HCT116 (cell line): Measurements from ENCODE around the gene DNMT3L. TPM values are rescaled to one million over a fixed set of nuclear protein-coding genes. Genes with fewer than 3 reads are reported as not detected.
"Not testable (repeated sequence)": the region's sequence is repeated elsewhere in the genome, so short reads cannot be mapped to it uniquely, and the experiment has no call there.

Experiments
- ATAC-seq: fragments of 200-7000 bp; cut with Tn5 transposase; 2 replicates; pipeline ENCODE4 v1.9.1; 2020; ENCODE audit warnings: mild to moderate bottlenecking, moderate library complexity
- BruUV-seq: library from RNA; stranded (reverse); fragments of 400-500 nt; replicated peaks from 2 replicates; lab custom pipeline; 2021; lab: Mats Ljungman, UMichigan
- CTCF ChIA-PET: fragments of 300-600 bp; sonication (Branson Sonifier 250); formaldehyde crosslinking; loops from one replicate; lab custom pipeline; 2021; ENCODE audit warnings: antibody characterized with exemption; lab: Charles Lee
- POLR2A ChIA-PET: fragments of 300-600, 350-600 bp; sonication (Branson Sonifier 250); formaldehyde crosslinking; loops from one replicate; lab custom pipeline; 2021; ENCODE audit warnings: antibody characterized with exemption; lab: Charles Lee
- RAD21 ChIA-PET, 2 experiments: fragments of 300-600 bp; sonication (Branson Sonifier 250); formaldehyde crosslinking; loops; one replicate each; lab custom pipeline; 2023; ENCODE audit warnings: low total read pairs in 2 of 2; ENCODE audit not compliant: uncharacterized antibody in 2 of 2, unreplicated experiment in 2 of 2, low non-redundant PET in 1 of 2; lab: Charles Lee
- DNase-seq: peaks from one replicate; pipeline ENCODE4 v3.0.0-alpha.2; 2010; ENCODE audit warnings: low read depth, low spot score
- H2AFZ ChIP-seq: fragments of 200-600 bp; shearing (Covaris generic), sonication (generic); 2 replicates; pipeline ENCODE4 v1.6.1; 2017; ENCODE audit warnings: low read depth, mixed run types, mixed read lengths, antibody characterized with exemption, low read length; ENCODE audit not compliant: poor library complexity, severe bottlenecking
- H3K27ac ChIP-seq: 2 replicates; pipeline ENCODE4 v1.5.1; 2012; ENCODE audit warnings: low read depth, low read length
- H3K27me3 ChIP-seq: fragments of 200-600 bp; sonication (generic); 2 replicates; pipeline ENCODE4 v1.6.1; 2016; ENCODE audit warnings: mixed run types, low read length, mixed read lengths; ENCODE audit not compliant: insufficient read depth
- H3K36me3 ChIP-seq, 2 experiments: fragments of 200-500 bp in 1 of 2; fragments of 200-600 bp in 1 of 2; sonication (Bioruptor generic) in 1 of 2; sonication (generic) in 1 of 2; 2 replicates each; pipeline versions ENCODE4 v1.5.1 to v1.6.1; 2014 to 2016; ENCODE audit warnings: low read length in 2 of 2, inconsistent platforms in 1 of 2, mixed read lengths in 1 of 2, mixed run types in 1 of 2; ENCODE audit not compliant: insufficient read depth in 2 of 2, control insufficient read depth in 1 of 2
- H3K4me1 ChIP-seq, 2 experiments: fragments of 200-600 bp in 1 of 2; sonication (generic) in 1 of 2; 2 replicates each; pipeline versions ENCODE4 v1.5.1 to v1.6.1; 2012 to 2017; ENCODE audit warnings: low read length in 2 of 2, inconsistent platforms in 1 of 2, mild to moderate bottlenecking in 1 of 2, mixed read lengths in 1 of 2, mixed run types in 1 of 2, moderate library complexity in 1 of 2; ENCODE audit not compliant: insufficient read depth in 2 of 2, control insufficient read depth in 1 of 2
- H3K4me2 ChIP-seq: fragments of 200-600 bp; sonication (generic); 2 replicates; pipeline ENCODE4 v1.6.1; 2017; ENCODE audit warnings: mixed run types, low read length, mixed read lengths
- H3K4me3 ChIP-seq, 2 experiments: fragments of 200-600 bp in 1 of 2; sonication (generic) in 1 of 2; replicated peaks in 1 of 2; 2 replicates each; pipeline ENCODE4 v1.5.1; 2011 to 2016; ENCODE audit warnings: low read length in 2 of 2, control low read depth in 1 of 2, low read depth in 1 of 2, mild to moderate bottlenecking in 1 of 2, mixed read lengths in 1 of 2, mixed run types in 1 of 2
- H3K79me2 ChIP-seq: fragments of 200-600 bp; sonication (generic); 2 replicates; pipeline ENCODE4 v1.6.1; 2017; ENCODE audit warnings: mild to moderate bottlenecking, mixed run types, low read length, moderate library complexity, mixed read lengths; ENCODE audit not compliant: insufficient read depth
- H3K9ac ChIP-seq: fragments of 200-600 bp; sonication (generic); 2 replicates; pipeline ENCODE4 v1.6.1; 2016; ENCODE audit warnings: low read length, mixed read lengths
- H3K9me2 ChIP-seq: fragments of 200-600 bp; sonication (generic), shearing (Covaris generic); 2 replicates; pipeline ENCODE4 v1.6.1; 2017; ENCODE audit warnings: mixed run types, mild to moderate bottlenecking, moderate library complexity; ENCODE audit not compliant: insufficient read depth
- H3K9me3 ChIP-seq, 2 experiments: fragments of 200-500 bp in 1 of 2; fragments of 200-600 bp in 1 of 2; sonication (Bioruptor generic) in 1 of 2; sonication (generic) in 1 of 2; 2 replicates each; pipeline ENCODE4 v1.6.1; 2014 to 2017; ENCODE audit warnings: low read length in 2 of 2, mixed read lengths in 2 of 2, inconsistent platforms in 1 of 2, low read depth in 1 of 2, mild to moderate bottlenecking in 1 of 2, mixed run types in 1 of 2, moderate library complexity in 1 of 2; ENCODE audit not compliant: control insufficient read depth in 1 of 2, insufficient read depth in 1 of 2
- H4K20me1 ChIP-seq: fragments of 200-600 bp; sonication (generic), shearing (Covaris generic); 2 replicates; pipeline ENCODE4 v1.6.1; 2017; ENCODE audit warnings: mixed run types, mild to moderate bottlenecking, moderate library complexity; ENCODE audit not compliant: insufficient read depth
- ATF3 ChIP-seq: IDR thresholded peaks from 2 replicates; pipeline ENCODE4 v1.6.1; 2012
- CBX3 ChIP-seq: IDR thresholded peaks from 2 replicates; pipeline ENCODE4 v1.6.1; 2012; ENCODE audit warnings: low read depth
- ELF1 ChIP-seq: IDR thresholded peaks from 2 replicates; pipeline ENCODE4 v1.6.1; 2012; ENCODE audit warnings: low read depth, borderline replicate concordance
- EZH2phosphoT487 ChIP-seq: fragments of 200-600 bp; IDR thresholded peaks from 2 replicates; pipeline ENCODE4 v1.6.1; 2018; ENCODE audit warnings: antibody characterized with exemption, borderline replicate concordance
- JUND ChIP-seq: IDR thresholded peaks from 2 replicates; pipeline ENCODE4 v1.6.1; 2012
- MAX ChIP-seq: IDR thresholded peaks from 2 replicates; pipeline ENCODE4 v1.6.1; 2012
- POLR2AphosphoS5 ChIP-seq: IDR thresholded peaks from 2 replicates; pipeline ENCODE4 v1.6.1; 2011; ENCODE audit warnings: mild to moderate bottlenecking, low read depth, low read length, moderate library complexity
- REST ChIP-seq: IDR thresholded peaks from 2 replicates; pipeline ENCODE4 v1.6.1; 2012; ENCODE audit warnings: low read depth
- SIN3A ChIP-seq: IDR thresholded peaks from 2 replicates; pipeline ENCODE4 v1.6.1; 2012; ENCODE audit warnings: low read depth
- SP1 ChIP-seq: IDR thresholded peaks from 2 replicates; pipeline ENCODE4 v1.6.1; 2012; ENCODE audit warnings: low read depth
- YY1 ChIP-seq: IDR thresholded peaks from 2 replicates; pipeline ENCODE4 v1.6.1; 2011; ENCODE audit warnings: low read length, low read depth, moderate library complexity, mild to moderate bottlenecking; ENCODE audit not compliant: insufficient replicate concordance; ENCODE audit errors: extremely low read depth
- ZFX ChIP-seq: fragments of 450-650 bp; IDR thresholded peaks from 2 replicates; pipeline ENCODE4 v1.6.1; 2017
- ZNF274 ChIP-seq: fragments of 200-500 bp; sonication (Bioruptor generic); IDR thresholded peaks from 2 replicates; pipeline ENCODE4 v1.6.1; 2014; ENCODE audit warnings: mild to moderate bottlenecking, low read depth, low read length, inconsistent platforms
- intact Hi-C: fragments of 100-400 bp; cut with micrococcal nuclease; formaldehyde crosslinking; loops from 2 replicates; pipeline ENCODE4 v1.10.0; 2022
- total RNA-seq: library from RNA; stranded (reverse); gene quantifications from one replicate; pipeline ENCODE4 v1.2.1, GENCODE V29; 2021; ENCODE audit not compliant: unreplicated experiment

DNMT3L gene
- total RNA-seq, 1 experiment from 2014 or later: not detected

DNA sequence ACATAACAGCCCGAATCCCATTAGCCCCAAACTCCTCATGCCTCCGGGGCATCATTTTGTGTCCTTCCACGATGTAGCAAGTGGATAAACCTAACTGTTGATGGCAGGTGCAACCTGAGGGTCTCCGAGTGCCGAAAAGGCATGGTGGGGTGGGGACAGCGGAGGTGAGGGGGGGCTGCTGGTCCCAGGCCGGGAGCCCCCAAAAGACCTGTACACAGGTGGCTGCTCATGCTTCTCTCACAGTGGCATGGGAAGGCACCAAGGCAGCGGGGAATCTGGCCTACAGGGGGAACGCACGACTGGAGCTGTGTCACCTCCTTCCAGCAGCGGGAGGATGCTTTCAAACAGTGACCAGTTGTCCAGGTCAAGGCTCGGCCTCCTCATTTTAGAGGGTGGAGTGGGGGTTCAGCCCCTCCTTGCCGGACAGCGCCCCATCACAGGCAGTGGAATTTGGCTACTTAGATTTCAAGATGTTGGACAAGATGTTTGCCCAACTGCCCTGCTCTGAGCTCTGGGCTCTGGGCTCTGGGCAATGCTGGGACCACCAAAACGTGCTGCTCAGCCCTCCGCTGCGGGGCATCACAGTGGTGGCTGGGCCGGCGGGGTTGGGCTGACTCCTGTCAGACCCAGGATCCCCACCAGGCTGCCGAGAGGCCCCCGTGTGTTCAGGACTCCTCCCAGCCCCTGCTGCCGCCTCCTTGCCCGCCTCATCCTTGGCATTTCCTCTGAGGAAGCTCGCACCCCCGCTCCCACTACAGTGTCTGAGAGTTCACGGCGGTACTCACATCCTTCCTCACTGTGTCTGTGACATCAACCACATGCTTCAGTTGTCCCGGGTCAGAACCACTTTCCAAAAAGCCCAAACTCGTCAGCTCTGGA lies 7.6 kb downstream of the DNMT3L start:
- Histone ChIP-seq H3K79me2 (no peaks in the 10 kb centered on the region), H3K36me3 (no peaks in the 10 kb centered on the region), H3K9me2 (no peaks in the 10 kb centered on the region), H3K9me3 (no peaks in the 10 kb centered on the region), H3K4me2 (no peak overlapping the region), H2AFZ (no peak overlapping the region), H3K9ac (no peak overlapping the region), H3K4me3 (no peak overlapping the region), H3K27me3 (no peaks in the 10 kb centered on the region), H4K20me1 (no peaks in the 10 kb centered on the region), H3K27ac (no peak overlapping the region), H3K4me1 (no peaks in the 10 kb centered on the region)
- ATAC-seq (no peak), DNase-seq (no peak)
- POLR2A ChIA-PET: no interaction called here
- TF ChIP-seq POLR2AphosphoS5 (no peak), ZFX (no peak), ELF1 (no peak), JUND (no peak), SIN3A (no peak), EZH2phosphoT487 (no peak), REST (no peak), ATF3 (no peak), MAX (no peak), YY1 (no peak), CBX3 (no peak), SP1 (no peak), ZNF274 (no peak)
- BruUV-seq: no TSS peak
- RAD21 ChIA-PET: no interaction called here
- intact Hi-C loops: no loop called here
- CTCF ChIA-PET: no interaction called here

DNA sequence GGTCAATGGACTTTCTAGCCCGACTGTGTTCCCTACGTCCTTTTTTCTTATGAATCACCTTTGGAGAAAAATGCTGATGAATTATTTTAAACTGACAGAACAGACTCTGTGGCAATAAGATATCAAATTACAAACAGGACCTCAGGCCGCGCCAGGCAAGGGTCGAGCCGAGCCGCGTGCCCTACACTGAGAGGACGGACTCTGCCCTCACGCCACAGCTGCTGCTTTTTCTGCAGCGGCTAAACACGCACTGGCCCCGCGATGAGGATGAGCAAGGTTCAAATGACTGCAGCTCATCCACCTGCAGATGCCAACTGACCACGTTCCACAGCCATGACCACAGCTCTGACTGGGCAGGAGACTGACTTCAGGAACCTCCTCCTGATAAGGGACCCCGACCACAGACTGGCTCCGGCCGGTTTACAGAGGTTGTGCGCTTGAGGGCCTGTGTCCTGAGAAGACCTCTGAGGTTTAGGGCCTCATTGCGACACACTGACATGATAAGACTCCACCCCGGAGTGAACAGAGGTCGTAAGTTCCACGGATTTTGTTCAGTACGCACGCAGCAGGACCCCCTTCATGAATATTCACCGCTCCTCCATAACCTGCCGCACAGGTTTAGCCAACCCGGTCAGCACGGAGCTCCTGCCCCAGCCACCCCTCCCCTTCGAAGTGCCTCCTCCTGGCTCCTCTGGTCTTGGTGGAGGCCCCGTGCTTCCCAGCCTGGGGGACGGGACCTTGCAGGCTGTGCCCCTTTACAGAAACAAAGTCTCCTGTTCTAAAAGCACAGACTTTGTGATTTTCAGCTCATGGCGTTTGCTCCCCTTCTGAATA lies 12.3 kb downstream of the DNMT3L start:
- H3K4me1 ChIP-seq, H3K36me3 ChIP-seq, CTCF ChIA-PET, RAD21 ChIA-PET, H3K9ac ChIP-seq, H3K4me3 ChIP-seq, H3K27ac ChIP-seq, BruUV-seq, H3K27me3 ChIP-seq, ATAC-seq, H3K9me3 ChIP-seq, intact Hi-C loops, H2AFZ ChIP-seq, H4K20me1 ChIP-seq, POLR2A ChIA-PET, H3K79me2 ChIP-seq, DNase-seq, H3K4me2 ChIP-seq, H3K9me2 ChIP-seq: not testable (repeated sequence)
